ENCODE results near the gene WNT6. TPM values are rescaled to one million over a fixed set of nuclear protein-coding genes. Genes with fewer than 3 reads are reported as not detected.

WNT6 gene
- polyA plus RNA-seq, 10 donors, result 0.23 to 5.2 (median 1.5) TPM; not detected in 6

- DNase-seq, result no peak
Measured at GRCh38 chr2:218857371-218858137, 2.1 kb upstream of the WNT6 start.

GRCh38 chr2:218858138-218858445 is 1.5 kb upstream of the WNT6 start:
- DNase-seq, result no peak

GRCh38 chr2:218858671-218859555 is 692 bp upstream of the WNT6 start:
- DNase-seq, result no peak

- no peak for DNase-seq
Measured at GRCh38 chr2:218859988-218860831, 605 bp downstream of the WNT6 start.

- peak; percentile 74 to 80 (median 76) for DNase-seq
Measured at GRCh38 chr2:218860950-218861381, 1.4 kb downstream of the WNT6 start.

GRCh38 chr2:218861645-218862318 is 2.2 kb downstream of the WNT6 start:
- no peak for DNase-seq

GRCh38 chr2:218863021-218863520 is 3.5 kb downstream of the WNT6 start:
- no peak for DNase-seq

GRCh38 chr2:218865396-218865795 is 5.8 kb downstream of the WNT6 start:
- no peak for DNase-seq

- DNase-seq, result no peak
Measured at GRCh38 chr2:218865999-218866398, 6.4 kb downstream of the WNT6 start.

GRCh38 chr2:218867900-218868299 is 8.3 kb downstream of the WNT6 start:
- no peak for DNase-seq

GRCh38 chr2:218869064-218869463 is 9.5 kb downstream of the WNT6 start:
- DNase-seq, result no peak

GRCh38 chr2:218870984-218871344 is 11.4 kb downstream of the WNT6 start:
- no peak for DNase-seq

GRCh38 chr2:218871345-218872302 is 12.0 kb downstream of the WNT6 start:
- no peak for DNase-seq

GRCh38 chr2:218872645-218873358 is 13.2 kb downstream of the WNT6 start:
- DNase-seq, result no peak

- DNase-seq, result no peak
Measured at GRCh38 chr2:218873359-218874194, 14.0 kb downstream of the WNT6 start.

GRCh38 chr2:218875692-218876246 is 16.2 kb downstream of the WNT6 start:
- no peak for DNase-seq

GRCh38 chr2:218876562-218877219 is 17.1 kb downstream of the WNT6 start:
- DNase-seq, result peak; percentile 52 to 84 (median 76)

- no peak for DNase-seq
Measured at GRCh38 chr2:218877331-218877730, 17.7 kb downstream of the WNT6 start.
